Stimulated activated CD4-positive, alpha-beta T cell treated with anti-CD3 and anti-CD28 coated beads, Interleukin-15, amount 100 ng/mL, for 1 hour (primary cell): Measurements from ENCODE around the gene HDAC4.

Experiments used
- DNase-seq, 2 donors: peaks; one replicate each; pipeline ENCODE4 v3.0.0-alpha.2; 2020; ENCODE audit warnings: low read depth in 1 of 2, low spot score in 1 of 2

HDAC4 gene

GRCh38 chr2:239112127-239112774, 288.6 kb downstream of the HDAC4 start:
- no peak for DNase-seq

GRCh38 chr2:239111401-239112100, 289.3 kb downstream of the HDAC4 start:
- DNase-seq: no peak

GRCh38 chr2:239110595-239111048, 290.2 kb downstream of the HDAC4 start:
- DNase-seq: no peak

GRCh38 chr2:239109928-239110545, 290.8 kb downstream of the HDAC4 start:
- no peak for DNase-seq

GRCh38 chr2:239109041-239109927, 291.5 kb downstream of the HDAC4 start:
- no peak for DNase-seq

GRCh38 chr2:239108459-239108858, 292.4 kb downstream of the HDAC4 start:
- no peak for DNase-seq

DNA sequence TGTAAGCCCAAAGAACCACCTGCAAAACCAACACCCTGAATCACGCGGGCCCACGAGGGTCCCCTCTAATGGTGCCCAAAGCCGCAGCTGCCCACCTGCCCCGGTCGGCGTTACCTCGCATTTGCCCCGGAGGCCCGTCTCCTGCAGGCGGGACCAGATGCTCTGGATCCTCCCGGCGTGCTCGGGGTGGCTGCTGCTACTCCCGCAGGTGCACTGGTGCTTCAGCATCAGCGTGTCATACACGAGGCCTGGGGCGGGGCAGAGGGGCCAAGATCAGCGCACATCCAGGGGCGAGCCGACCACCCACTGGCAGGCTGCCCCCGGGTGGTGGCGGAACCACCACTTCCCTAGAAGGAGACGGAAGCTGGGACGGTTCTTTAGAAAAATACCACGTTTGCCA, 292.9 kb downstream of the HDAC4 start:
- no peak for DNase-seq

GRCh38 chr2:239106966-239107365, 293.9 kb downstream of the HDAC4 start:
- no peak for DNase-seq

DNA sequence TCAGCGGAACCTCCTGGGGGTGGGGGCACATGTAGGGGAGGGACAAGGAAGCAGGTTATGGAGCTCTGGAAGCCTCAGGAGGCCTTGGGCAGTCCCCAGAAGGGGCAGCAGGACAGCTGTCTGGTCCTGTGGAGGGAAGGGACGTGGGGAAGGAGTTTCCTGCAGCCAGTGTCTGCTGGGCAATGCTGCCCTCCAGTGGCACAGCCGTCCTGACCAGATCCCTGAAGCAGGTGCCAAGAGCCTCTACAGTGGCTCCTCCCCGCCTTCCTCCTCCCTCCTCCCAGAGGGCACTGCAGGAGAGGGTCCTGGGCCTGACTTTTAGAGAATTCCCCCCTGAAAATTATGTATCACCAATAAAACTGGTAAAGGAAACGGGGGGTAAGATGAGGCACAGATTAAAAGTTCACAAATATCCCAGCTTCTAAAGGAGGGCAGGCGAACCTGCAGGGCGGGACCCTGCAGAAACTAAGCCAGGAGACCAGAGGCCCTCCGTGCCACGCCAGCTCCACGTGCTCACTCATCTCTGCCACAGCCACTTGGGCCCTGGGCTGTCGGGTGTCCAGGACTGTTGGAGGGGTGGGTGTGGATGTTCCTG, 294.4 kb downstream of the HDAC4 start:
- DNase-seq: no peak

DNA sequence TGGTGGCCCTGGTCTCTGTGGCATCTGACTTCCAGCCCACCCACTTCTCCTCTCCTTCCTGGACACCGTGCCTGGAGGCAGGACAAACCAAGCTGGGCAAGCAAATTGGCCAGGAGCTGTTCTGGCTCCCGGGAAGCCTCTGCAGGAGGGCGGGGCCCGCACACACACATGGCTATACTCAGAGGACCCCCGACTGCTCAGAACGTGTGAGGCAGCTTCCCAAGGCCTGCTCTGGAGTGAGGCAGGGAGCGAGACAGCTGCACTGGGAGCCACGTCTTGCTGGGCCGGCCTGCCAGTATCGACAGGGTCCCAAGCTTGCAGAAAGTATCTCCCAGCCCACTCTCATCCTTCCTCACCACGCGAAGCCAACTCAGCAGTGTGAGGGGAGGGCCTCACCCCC, 295.6 kb downstream of the HDAC4 start:
- DNase-seq: no peak

- DNase-seq: no peak
Measured at GRCh38 chr2:239104800-239105199, 296.0 kb downstream of the HDAC4 start.

GRCh38 chr2:239103125-239104098, 297.4 kb downstream of the HDAC4 start:
- no peak for DNase-seq

DNA sequence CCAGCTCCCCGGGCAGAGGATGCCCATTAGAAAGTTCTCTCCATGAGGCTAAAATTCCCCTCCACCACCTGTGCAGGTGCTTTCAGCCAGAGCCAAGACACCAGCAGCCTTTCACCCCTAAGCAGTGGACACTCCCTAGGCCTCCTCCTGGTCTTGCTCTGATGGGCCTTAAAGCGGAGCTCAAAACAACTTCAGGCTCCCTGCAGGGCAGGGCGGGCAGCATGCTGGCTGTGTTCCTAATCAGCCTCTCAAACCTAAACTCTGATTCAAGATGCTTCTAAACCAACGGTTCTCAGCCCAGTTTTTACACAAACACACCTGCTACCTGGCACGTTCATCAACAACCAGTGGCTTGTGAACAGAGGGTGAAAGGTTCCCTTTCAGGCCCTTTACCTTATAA, 298.6 kb downstream of the HDAC4 start:
- DNase-seq: no peak

DNA sequence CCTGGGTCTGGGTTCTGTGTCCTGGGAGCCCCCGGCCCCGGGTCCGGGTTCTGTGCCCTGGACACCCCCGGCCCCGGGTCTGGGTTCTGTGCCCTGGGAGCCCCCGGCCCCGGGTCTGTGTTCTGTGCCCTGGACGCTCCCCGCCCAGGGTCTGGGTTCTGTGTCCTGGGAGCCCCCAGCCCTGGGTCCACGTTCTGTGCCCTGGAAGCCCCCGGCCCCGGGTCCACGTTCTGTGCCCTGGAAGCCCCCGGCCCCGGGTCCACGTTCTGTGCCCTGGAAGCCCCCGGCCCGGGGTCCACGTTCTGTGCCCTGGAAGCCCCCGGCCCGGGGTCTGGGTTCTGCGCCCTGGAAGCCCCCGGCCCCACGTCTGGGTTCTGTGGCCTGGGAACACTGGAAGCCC, 299.0 kb downstream of the HDAC4 start:
- no peak for DNase-seq

GRCh38 chr2:239101071-239101470, 299.7 kb downstream of the HDAC4 start:
- DNase-seq: no peak

- no peak for DNase-seq
Measured at GRCh38 chr2:239099474-239099873, 301.3 kb downstream of the HDAC4 start.

DNA sequence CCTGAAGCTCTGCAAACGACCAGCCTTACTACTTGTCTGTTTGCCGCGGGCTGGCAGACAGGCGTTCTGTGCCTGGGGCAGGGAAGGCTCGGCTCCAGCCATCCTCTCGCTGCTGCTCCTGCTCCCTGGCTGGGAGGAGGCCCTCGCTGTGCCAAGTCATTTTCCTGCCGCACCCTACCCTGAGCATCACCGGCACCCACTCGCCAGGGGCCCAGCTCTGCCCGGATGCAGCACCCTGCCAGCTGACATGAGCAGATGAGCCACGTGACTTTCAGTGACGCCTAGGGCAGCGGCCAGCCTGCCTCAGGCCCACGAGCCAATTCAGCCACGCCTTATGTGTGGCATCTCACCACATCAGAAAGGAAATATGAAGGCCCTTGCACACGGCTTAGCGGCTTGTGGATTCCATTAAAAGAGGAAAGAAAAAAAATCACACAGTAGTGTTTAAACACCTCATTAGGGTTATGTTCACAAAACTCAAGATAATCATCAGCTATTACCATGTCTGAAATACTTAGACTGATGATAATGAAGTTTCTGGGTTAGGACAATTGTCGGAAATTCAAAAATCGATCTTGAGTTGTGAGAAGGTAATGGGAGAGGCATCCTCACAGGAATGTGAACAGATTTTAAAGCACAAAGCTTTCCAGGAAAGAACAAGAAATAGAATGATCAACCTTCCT, 302.4 kb downstream of the HDAC4 start:
- DNase-seq: no peak

DNA sequence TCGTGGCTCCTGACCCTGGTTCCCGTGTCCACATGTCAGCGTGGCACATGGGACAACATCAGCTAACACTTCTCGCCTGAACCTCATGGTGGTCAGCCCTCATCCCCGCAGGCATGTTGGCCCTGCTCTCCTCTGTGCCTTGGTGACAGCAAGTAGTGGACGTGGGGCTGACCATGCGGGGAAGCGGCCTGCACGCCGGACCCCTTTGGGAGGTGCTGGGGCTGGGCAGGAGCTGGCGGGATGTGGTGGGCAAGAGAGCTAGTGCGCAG, 303.5 kb downstream of the HDAC4 start:
- no peak for DNase-seq

GRCh38 chr2:239096676-239097427, 304.0 kb downstream of the HDAC4 start:
- no peak for DNase-seq
